Adrenal gland (tissue), 12 donors: ENCODE results near the gene POLG. TPM values are rescaled to one million over a fixed set of nuclear protein-coding genes. Genes with fewer than 3 reads are reported as not detected.

Experiments
- DNase-seq, 7 donors: peaks; one replicate each; pipeline ENCODE4 v3.0.0-alpha.2; 2019 to 2020
- H3K27ac ChIP-seq, 5 donors: fragments of 200-600 bp; sonication (generic) in 4 of 5; 1 replicate in 3 of 5; 2 replicates in 2 of 5; pipeline versions ENCODE4 v1.5.1 to v1.8.0; 2016 to 2020; ENCODE audit warnings: mild to moderate bottlenecking in 1 of 5
- H3K27me3 ChIP-seq: fragments of 200-600 bp; 2 replicates; pipeline ENCODE4 v1.8.0; 2021
- H3K36me3 ChIP-seq, 2 donors: fragments of 200-600 bp; replicated peaks in 1 of 2; 1 replicate in 1 of 2; 2 replicates in 1 of 2; pipeline versions ENCODE4 v1.5.1 to v1.8.0; 2018 to 2022
- H3K4me1 ChIP-seq, 2 donors: fragments of 200-600 bp; replicated peaks in 1 of 2; 1 replicate in 1 of 2; 2 replicates in 1 of 2; pipeline versions ENCODE4 v1.5.1 to v1.8.0; 2018 to 2021
- H3K4me3 ChIP-seq, 4 donors: fragments of 200-600 bp; sonication (generic) in 3 of 4; one replicate each; pipeline ENCODE4 v1.5.1; 2016 to 2018
- H3K9me3 ChIP-seq, 3 donors: fragments of 200-600 bp; sonication (generic) in 1 of 3; replicated peaks in 1 of 3; 1 replicate in 2 of 3; 2 replicates in 1 of 3; pipeline versions ENCODE4 v1.5.1 to v1.8.0; 2016 to 2021
- POLR2A ChIP-seq, 2 donors: fragments of 450-650 bp; IDR thresholded peaks; one replicate each; pipeline ENCODE4 v1.6.1; 2017; ENCODE audit warnings: antibody characterized with exemption in 2 of 2, mild to moderate bottlenecking in 2 of 2, moderate library complexity in 1 of 2
- WGBS, 4 donors: extraction: QIAGEN DNeasy Blood & Tissue Kit in 2 of 4; methylation state at CpG; one replicate each; pipeline versions ENCODE4 v1.1.5 to v1.1.7; 2013 to 2017; 5-methylcytosine and 5-hydroxymethylcytosine counted together
- intact Hi-C, 2 donors: fragments of 100-400 bp; cut with DNase I; formaldehyde crosslinking; loops; one replicate each; pipeline versions ENCODE4 v1.14.1 to v1.15.0; 2022 to 2023
- polyA plus RNA-seq, 3 donors: library from polyadenylated mRNA; stranded (reverse); fragments of 200-250 nt in 2 of 3; fragments of 350-450 nt in 1 of 3; fragmentation: Illumina TruSeq in 1 of 3; extraction: RNeasy Lipid Tissue Mini Kit (QIAGEN cat#74804) in 1 of 3; gene quantifications; one replicate each; pipeline ENCODE4 v1.2.3, GENCODE V29; 2013 to 2014
- total RNA-seq, 9 donors: library from RNA; depleted of rRNA in 4 of 9; stranded (reverse); fragments of >200 nt in 4 of 9; fragments of 120-200 nt in 1 of 9; fragmentation: NEBNext Ultra II Directional in 1 of 9; extraction: Animal tissue kit (Norgen Biotek cat#: 25700) in 1 of 9; gene quantifications; one replicate each; pipeline versions ENCODE4 v1.1.0 to v1.2.4, GENCODE V29; 2013 to 2023
- TF ChIP-seq, protein P1 (sequence below), 6 experiments: fragments of 450-650 bp in 4 of 6; fragments of 200-600 bp in 2 of 6; sonication (generic) in 1 of 6; IDR thresholded peaks; 1 replicate in 5 of 6; 2 replicates in 1 of 6; pipeline versions ENCODE4 v1.5.1 to v1.8.0; 2016 to 2021; ENCODE audit warnings: antibody characterized with exemption in 6 of 6, mild to moderate bottlenecking in 2 of 6, moderate library complexity in 1 of 6
- donor health status: healthy with polysubstance abuse.
- donor health status: Bipolar disorder and iron deficiency.
- donor health status: DM: yes; HTN: yes; CAD: no.
- donor health status: DM: no; HTN: no; CAD: no.
- donor health status: DM: no; HTN: no; CAD: no.
- donor health status: DM: yes; HTN: yes; CAD: no.

The POLG gene
- total and polyA plus RNA-seq, 12 donors = 25.0 to 127 (median 49.8) TPM

DNA sequence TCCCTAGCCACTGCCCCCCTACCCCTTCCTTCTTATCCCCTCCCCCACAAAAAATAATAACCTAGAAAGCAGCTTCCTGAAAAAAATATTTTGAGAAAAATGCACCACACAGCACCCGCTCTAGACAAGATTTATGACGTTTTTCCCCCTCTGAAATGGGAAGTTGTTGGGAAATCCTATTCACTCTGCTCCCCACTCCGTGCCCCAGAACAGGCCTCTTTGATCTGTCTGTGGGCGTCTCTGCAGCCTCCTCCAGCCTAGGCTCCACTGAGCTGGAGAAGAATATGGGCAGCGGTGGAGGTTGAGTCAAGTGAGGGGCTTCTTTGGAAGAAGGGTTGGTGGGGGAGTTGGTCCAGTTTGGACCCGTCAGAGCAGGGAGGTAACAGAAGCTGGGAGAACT is 28.5 kb upstream of the POLG start:
- DNase-seq = no peak
- Histone ChIP-seq H3K36me3 (no peaks in the 10 kb centered on the region), H3K9me3 (no peaks in the 10 kb centered on the region), H3K4me1 (peaks cover 4 to 25% of the 10 kb centered on the region in 2 donors), H3K27me3 (peaks cover 92% of the 10 kb centered on the region), H3K4me3 (no peak overlapping the region), H3K27ac (no peak overlapping the region)
- intact Hi-C loops = no loop called here
- 16 to 28% (median 19%) methylated on average over 6 of the region's 6 CpGs for WGBS, 4 donors
- TF ChIP-seq, protein P1, sequence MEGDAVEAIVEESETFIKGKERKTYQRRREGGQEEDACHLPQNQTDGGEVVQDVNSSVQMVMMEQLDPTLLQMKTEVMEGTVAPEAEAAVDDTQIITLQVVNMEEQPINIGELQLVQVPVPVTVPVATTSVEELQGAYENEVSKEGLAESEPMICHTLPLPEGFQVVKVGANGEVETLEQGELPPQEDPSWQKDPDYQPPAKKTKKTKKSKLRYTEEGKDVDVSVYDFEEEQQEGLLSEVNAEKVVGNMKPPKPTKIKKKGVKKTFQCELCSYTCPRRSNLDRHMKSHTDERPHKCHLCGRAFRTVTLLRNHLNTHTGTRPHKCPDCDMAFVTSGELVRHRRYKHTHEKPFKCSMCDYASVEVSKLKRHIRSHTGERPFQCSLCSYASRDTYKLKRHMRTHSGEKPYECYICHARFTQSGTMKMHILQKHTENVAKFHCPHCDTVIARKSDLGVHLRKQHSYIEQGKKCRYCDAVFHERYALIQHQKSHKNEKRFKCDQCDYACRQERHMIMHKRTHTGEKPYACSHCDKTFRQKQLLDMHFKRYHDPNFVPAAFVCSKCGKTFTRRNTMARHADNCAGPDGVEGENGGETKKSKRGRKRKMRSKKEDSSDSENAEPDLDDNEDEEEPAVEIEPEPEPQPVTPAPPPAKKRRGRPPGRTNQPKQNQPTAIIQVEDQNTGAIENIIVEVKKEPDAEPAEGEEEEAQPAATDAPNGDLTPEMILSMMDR (IDR thresholded peaks at IDR 0.05) = no peak
- TF ChIP-seq POLR2A (IDR thresholded peaks at IDR 0.05) = no peak

DNA sequence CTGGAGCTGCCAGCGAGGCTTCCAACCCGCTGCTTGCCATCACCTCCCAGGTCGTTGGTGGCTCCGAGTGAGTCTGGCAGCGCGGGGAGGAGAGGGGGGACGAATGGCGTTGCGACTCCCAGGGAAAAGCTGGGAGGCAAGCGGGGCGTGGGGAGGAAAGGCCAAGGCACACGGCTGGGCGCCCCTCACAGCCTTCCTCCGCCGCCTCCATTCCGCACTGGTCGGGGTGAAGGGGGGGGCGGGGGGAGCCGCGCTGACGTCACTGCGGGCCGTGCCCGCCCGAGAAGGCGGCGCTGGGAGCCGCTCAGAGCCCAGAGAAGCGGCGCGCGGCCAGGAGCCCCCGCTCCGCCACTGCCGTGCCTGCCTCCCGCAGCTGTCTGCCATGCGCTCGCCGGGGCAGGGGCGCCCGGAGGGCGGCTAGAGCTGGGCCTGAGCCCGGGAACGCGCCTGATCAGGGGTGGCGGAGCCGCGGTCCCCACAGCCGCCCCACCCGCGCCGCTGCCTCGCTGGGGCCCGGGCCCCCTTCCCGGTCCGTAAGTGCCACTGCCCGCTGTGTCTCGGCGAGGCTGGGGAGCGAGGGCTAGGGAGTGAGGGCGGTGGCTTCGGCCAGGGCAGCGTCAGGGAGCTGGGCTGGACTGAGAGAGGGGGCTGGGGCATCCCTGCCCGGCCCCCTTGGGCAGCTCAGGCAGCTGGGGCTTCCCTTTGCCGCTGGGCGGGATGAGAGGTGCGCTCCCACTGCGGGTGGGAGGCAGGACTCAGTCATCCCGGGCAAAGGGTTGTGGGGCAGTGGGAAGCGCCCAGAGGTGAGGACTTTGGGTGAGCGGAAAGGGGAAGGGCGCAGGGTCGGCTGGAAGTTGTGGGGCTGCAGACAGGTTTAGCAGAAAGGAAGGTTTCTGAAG is 27.8 kb upstream of the POLG start:
- DNase-seq = no peak
- TF ChIP-seq, protein P1 (IDR thresholded peaks at IDR 0.05) = no peak
- TF ChIP-seq POLR2A (IDR thresholded peaks at IDR 0.05) = no peak
- Histone ChIP-seq H3K4me3 (no peak overlapping the region), H3K27me3 (peaks cover 85% of the 10 kb centered on the region), H3K36me3 (no peaks in the 10 kb centered on the region), H3K27ac (no peak overlapping the region), H3K4me1 (peaks cover 4 to 20% of the 10 kb centered on the region in 2 donors), H3K9me3 (no peaks in the 10 kb centered on the region)
- intact Hi-C loops = no loop called here
- 3 to 8% (median 4%) methylated on average over 16 to 73 of the region's 73 CpGs for WGBS, 4 donors

DNA sequence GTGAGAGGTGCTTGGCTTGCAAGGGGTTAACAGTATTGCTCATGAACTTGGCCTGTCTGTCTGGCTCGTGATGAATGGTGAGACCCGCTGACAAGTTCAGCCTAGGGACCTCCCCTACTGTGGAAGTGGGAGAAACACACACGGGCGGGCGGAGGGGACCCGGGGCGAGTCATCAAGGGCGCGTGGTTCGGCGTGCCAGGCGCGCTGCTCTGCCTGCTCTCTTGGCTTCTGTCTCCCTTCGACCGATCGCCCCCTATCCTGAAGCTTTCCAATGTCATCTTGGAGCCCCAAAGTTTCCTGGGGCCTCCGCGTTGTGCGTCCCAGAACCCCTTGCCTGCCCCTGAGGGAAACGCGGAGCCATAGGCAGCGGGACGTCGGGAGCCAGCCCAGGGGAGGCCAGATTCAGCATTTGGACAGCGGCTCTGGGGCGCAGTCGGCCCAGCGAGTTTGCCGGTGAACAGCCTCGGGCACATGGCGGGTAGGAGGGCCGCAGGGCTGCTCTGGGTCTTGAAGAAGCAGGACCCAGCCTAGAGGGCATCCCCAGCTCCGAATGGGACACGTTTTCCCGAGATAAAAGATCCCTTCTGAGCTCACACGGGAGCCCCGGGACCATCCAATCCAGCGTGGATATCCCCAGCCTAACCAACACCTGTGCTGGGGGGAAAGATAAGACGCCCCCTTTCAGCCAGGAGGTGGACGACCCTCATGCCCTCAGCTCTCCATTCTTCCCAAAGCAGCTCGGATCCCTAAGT is 27.0 kb upstream of the POLG start:
- peak; percentile 69 to 78 (median 74) for DNase-seq
- H3K4me3 ChIP-seq = no peak overlapping the region
- peaks cover 77% of the 10 kb centered on the region for H3K27me3 ChIP-seq
- peaks cover 4 to 17% of the 10 kb centered on the region in 2 donors for H3K4me1 ChIP-seq
- H3K9me3 ChIP-seq = no peaks in the 10 kb centered on the region
- intact Hi-C loops = no loop called here
- 6 to 8% (median 6%) methylated on average over 19 to 41 of the region's 41 CpGs for WGBS, 4 donors
- TF ChIP-seq, protein P1 (IDR thresholded peaks at IDR 0.05) = no peak
- no peak overlapping the region for H3K27ac ChIP-seq
- H3K36me3 ChIP-seq = no peaks in the 10 kb centered on the region

DNA sequence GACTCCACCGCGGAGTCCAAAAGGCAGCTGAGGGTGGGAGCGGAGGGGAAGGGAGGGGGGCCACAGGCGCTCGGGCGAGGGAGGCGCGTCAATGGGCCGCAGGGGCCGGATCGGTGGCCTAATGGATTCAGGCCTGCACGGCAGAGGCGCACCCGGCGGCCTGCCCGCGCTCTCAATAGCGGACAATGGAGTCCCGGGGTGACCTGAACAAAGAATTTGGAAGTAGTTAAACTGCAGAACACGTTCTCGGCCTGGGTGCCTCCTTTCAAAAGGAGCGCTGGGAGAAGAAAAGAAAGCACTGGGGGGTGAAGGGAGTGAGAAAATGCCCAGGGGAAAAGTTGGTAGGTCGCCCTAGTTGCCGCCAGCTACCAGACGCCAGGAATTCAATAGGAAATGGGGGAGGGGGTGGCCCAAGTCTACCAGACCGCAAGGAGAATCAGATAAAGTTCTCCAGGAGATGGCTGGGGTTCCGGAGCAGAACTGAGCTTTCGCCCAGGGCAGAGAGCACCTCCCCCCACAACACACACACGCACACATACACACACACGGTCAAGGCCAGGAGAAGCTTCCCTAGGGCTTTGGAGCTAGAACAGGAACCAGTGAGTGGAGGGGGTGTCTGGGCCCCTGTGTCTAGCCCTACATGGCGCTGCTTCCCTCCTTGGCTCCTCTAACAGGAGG is 25.8 kb upstream of the POLG start:
- Histone ChIP-seq H3K9me3 (no peaks in the 10 kb centered on the region), H3K4me1 (peaks cover 4 to 17% of the 10 kb centered on the region in 2 donors), H3K27me3 (peaks cover 66% of the 10 kb centered on the region), H3K36me3 (no peaks in the 10 kb centered on the region), H3K4me3 (no peak overlapping the region), H3K27ac (no peak overlapping the region)
- whole genome bisulfite sequencing, 4 donors = 6 to 13% (median 12%) methylated on average over 28 to 31 of the region's 31 CpGs
- TF ChIP-seq, protein P1 (IDR thresholded peaks at IDR 0.05) = no peak
- no peak for TF ChIP-seq POLR2A (IDR thresholded peaks at IDR 0.05)
- DNase-seq = no peak
- intact Hi-C loops = no loop called here
